DND-41 (cell line): ENCODE data around the gene EPHA7.

Source experiments
- EZH2 ChIP-seq: IDR thresholded peaks from 3 replicates; pipeline ENCODE4 v1.6.1; 2012; ENCODE audit warnings: borderline replicate concordance, low read depth, mild to moderate bottlenecking, moderate library complexity, low read length, inconsistent platforms; ENCODE audit not compliant: severe bottlenecking
- TF ChIP-seq, protein P1 (sequence below): IDR thresholded peaks from 2 replicates; pipeline ENCODE4 v1.5.1; 2012; ENCODE audit warnings: borderline replicate concordance, low read length, moderate library complexity, mild to moderate bottlenecking; ENCODE audit not compliant: poor library complexity, severe bottlenecking; ENCODE audit errors: extremely low read depth

DNA sequence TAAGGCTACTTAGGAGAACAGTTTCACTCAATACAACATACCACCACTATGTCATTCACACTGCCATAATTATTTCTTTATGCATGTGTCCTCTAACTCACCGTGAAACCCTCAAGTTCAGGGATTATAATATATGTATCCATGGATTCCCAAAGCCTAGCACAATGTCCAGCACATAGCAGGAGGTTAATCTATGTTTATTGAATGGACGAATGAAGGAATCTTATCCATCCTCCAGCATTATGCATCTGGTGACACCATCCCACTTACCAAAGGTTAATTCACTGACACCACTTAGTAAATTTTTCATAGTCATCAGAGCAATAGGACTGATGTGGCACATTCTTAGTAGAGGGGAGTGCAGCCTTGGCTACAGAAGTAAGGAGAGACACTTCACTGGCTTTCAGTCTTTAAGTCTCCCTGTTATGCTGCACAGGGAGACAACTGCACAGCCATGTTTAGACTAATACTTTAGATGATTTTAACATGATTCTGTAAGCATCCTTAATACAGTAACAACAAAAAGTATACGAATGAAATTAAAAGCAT lies 49.7 kb downstream of the EPHA7 start:
- TF ChIP-seq, protein P1, sequence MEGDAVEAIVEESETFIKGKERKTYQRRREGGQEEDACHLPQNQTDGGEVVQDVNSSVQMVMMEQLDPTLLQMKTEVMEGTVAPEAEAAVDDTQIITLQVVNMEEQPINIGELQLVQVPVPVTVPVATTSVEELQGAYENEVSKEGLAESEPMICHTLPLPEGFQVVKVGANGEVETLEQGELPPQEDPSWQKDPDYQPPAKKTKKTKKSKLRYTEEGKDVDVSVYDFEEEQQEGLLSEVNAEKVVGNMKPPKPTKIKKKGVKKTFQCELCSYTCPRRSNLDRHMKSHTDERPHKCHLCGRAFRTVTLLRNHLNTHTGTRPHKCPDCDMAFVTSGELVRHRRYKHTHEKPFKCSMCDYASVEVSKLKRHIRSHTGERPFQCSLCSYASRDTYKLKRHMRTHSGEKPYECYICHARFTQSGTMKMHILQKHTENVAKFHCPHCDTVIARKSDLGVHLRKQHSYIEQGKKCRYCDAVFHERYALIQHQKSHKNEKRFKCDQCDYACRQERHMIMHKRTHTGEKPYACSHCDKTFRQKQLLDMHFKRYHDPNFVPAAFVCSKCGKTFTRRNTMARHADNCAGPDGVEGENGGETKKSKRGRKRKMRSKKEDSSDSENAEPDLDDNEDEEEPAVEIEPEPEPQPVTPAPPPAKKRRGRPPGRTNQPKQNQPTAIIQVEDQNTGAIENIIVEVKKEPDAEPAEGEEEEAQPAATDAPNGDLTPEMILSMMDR = no peak
- no peak for TF ChIP-seq EZH2
